ENCODE results near the gene ENAH.

The ENAH gene

DNA sequence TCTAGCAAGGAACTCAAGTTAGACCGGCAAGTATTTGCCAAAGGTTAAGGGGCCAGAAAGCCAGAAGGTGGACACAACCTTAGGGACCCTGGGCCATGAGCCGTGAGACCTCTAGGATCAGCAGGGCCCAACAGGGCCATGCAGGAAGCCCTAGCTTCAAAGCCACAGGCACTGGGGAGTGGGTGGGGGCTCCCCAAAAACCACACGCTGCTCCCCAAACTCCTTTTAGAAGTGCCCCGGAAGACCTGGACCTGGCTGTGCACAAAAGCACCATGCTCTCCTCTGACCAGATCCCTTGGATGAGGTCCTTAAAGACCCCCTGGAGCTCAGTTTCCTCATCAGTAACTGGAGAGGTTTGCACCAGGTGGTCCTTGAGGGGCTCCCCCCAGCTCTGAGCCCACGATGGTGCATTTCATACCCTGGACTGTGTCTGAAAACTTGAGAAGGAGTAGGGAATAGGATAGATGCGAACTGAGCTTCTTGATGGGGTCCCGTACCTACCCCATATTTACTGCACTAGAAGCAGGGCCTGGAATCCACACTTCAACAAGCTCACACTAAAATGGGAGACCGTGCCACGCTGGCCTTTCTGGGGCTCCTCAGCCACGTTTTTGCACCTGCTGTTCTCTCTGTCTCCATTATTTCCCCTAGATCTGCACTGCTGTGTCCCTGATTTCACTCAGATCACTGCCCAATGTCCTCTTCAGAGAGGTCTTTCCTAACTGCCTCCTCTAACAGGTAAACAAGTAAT is 184.5 kb downstream of the ENAH start:
- no peak for DNase-seq

DNA sequence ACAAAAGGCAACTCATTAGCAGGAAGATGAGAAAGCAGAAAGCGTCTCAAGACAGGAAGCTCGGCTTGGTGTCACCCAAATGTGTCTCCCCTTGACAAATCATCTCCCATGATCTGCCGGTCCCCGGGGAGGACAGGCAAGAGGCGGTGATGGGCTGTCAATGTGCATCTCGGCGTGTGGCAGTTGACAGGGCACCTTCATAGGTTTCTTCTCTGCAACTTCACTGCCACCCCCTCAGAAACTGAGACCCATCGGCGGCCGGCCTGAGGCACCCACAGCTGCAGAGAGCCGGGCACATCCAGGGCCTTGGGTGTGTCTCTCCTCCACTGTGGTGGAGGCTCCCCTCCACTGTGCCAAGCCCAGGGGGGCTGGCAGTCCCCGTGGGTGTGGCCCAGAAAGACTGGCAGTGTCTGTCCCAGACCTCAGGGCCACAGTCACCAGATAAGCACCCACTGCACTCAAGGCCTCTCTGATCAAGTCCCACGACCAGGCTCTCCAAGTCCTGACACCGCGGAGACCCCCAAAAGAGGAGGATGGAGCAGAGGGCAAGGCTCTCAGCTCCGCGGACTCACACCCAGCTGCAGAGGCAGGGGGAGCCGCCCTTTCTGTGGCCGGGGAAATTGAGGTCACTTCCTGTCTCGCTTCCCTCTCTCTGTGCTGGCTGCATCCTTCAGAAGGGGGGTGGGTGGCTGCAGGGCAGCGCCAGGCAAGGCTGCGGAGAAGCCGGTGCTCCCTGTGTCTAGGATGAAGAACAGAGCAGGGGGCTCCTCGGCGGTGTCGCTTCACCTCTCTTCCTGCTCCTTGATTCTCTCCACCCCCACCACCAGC is 185.5 kb downstream of the ENAH start:
- DNase-seq = peak; percentile 56

DNA sequence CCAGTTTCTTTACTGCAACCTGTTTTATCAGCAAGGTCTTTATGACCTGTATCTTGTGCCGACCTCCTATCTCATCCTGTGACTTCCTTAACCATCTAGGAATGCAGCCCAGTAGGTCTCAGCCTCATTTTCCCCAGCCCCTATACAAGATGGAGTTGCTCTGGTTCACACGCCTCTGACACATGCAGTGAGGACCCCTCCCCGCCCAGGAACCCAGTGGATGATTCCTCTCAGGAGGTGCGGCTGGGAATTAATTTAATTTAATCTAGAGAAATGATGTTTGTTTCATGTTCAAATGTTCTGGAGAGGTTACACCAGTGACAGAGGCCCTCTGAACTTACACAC is 186.1 kb downstream of the ENAH start:
- no peak for DNase-seq

- no peak for DNase-seq
Measured at GRCh38 chr1:225465793-225466517, 187.0 kb downstream of the ENAH start.

DNA sequence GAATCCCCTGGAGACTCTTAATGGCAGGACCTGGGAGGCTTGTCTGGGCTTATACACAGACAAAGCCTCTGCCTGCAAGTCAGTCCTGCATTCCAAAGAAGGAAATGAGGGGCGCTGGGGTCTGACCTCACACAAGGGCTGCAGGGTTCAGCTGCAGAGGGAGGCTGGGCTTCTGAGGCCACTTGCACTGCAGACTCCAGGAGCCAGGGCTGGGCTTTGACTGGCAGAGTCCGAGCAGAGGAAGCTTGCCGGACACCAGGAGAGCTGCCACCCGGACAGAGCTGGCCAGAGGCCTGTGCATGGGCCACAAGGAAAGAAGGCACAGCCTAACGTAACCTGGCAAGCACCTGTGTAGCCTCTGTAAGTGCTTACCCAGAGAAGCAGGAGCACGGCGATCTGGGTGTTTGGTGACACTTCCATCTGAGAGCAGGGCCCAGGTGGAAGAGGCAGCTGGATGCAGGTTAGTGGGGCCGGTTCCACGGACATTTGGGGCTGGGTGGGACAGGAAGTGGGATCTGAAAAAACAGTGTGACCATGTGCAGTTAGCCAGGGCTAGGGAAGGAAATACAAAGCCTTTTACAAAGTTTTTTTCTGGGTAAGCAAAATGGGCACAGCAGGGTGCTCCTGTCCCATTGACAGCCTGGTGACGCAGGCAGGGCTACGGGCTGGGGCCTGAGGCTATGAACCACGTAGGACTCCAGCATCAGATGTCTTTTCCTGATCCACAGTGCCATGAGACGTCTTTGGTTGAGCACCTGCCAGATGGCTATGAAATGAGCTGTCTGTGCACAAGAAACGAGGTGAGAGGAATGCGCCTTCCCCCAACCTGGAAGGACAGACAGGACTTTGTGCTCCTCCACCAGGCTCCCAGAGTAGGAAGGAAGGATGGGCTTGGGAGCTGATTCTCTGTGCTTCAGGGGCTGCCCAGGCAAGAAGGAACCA is 187.8 kb downstream of the ENAH start:
- DNase-seq = no peak

GRCh38 chr1:225462714-225463574 is 190.0 kb downstream of the ENAH start:
- no peak for DNase-seq

DNA sequence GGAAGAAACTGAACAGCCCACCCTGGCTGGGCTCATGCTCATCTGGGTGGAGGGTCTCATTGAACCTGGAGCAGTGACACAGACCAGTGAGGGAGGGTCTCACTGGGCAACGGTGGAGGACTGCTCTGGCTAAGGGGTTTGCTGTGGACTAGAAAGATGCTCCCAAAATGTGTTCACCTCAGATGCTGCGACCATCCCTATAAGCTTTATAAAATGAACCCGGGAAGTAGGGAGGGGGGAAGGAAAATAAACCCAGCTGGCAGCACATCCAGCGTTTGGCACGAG is 190.6 kb downstream of the ENAH start:
- DNase-seq = no peak

DNA sequence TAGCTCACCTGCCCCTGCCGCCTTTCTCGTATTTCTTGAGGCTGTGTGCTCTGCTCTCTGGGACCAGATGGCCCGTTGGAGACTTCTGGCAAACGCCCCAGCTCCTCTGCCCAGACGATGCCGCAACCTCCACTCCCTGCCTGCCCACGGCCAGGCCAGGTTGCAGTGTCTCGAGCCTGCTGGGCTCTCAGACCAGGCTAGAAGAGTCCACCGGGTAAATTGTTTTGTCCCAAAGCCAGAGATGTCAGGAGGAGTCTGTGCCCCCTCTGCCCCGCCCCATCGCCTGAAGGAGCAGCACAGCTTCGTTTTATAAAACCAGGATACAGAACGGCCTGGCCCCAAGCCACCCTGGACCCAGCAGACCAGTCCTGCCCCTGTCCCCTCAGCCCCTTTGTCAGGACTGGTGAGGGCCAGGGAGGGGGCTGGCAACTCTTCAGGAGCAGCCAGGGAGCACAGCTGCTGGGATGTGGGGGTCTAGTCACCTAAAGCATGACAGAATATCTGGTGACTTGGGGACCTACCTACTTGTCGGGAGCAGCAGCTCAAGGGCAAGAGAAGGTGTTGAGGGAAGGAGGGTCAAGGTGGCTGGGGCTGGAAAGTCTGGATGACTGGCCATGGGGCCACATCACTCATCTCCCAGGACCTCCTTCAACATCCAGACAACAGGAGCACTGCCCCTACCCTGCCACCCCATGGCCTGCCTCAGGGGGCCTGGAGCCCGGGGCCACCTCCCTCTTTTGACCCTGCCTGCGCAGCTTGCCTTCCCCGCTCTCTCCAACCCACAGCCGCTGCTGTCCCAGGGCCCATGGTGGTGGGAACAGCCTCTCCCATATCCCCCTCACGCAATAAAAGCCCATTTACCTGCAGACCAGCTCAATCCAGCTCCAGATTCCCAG is 191.1 kb downstream of the ENAH start:
- no peak for DNase-seq

GRCh38 chr1:225460737-225461532 is 192.0 kb downstream of the ENAH start:
- no peak for DNase-seq

DNA sequence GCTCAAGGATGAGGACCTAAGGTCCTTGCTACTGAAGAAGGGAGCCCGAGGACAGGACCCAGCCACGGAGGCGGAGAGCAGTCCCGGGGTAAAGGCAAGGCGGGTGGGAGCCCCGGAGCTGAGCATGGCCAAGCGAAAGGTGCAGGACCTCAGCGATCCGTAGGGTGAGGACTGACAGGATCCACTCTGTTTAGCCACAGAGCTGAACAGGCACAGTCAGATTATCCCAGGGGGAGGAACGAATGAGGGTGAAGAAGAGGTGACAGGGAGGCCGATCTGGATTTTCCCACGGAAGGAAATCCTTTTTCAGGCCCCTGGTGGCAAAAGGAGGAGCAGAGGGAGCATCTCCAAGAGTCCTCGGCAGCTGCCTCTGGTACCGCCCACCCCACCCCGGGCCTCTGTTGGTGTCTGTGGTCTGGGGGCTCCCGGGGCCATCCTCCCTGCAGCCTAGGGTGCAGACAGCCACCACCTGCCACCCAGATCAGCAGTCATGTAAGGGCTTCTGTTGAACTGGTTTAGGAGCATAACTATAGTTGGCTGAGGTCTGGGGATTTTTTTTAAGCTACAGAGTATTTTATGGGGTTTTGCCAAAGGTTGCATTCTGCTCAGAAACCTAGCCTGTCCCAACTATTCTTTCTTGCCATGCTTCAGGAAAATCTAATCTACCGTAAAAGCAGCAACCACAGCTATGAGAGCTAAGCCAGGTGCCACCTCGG is 192.7 kb downstream of the ENAH start:
- no peak for DNase-seq

DNA sequence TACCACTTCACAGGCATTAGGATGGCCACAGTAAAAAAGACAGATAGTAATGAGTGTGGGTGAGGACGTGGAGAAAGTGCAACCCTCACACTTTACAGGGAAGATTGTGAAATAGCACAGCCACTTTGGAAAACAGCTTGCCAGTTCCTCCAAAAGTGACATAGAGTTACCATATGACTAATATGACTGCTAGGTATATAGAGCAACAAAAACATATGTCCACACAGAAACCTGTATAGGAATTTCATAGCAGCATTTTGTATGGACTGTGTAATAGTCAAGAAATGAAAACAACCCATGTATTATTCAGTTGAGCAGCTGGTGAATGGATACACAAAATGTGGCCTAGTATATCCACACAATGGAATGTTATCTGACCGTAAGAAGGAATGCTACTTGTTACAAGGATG is 194.7 kb downstream of the ENAH start:
- DNase-seq = peak; percentile 53

- peak; percentile 84 for DNase-seq
Measured at GRCh38 chr1:225454733-225455132, 198.2 kb downstream of the ENAH start.

- DNase-seq = no peak
Measured at GRCh38 chr1:225453797-225454648, 198.9 kb downstream of the ENAH start.

DNA sequence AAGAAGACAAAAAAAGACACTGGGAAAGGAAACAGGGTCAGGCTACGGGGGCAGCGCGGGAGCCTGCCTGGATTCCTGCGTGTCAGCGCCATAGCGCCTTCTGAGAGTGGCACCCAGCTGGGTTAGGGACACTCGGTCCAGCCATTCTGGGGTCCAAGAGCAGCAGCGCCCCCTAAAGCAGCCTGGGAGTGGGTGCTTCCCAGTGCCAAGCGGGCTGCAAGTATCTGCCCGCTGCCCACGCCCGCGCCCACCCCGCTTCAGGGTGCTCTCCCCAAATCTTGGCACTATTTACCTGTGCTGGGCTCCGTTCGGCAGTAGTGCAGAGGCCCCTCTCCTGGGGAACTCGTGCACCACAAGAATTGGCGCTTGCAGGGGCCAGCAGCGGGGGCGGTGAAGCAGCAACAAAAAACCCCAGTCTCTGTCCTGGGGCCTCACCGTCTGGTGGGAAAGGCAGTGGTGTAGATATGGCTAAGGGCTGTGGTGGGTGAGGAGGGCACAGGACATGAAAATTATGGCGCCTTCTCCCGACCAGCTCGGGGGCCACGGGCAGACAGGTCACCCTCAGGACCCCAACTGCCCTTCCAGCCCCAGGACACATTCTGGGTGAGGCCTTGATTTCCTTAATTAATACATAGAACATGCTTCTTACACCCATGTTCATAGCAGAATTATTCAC is 200.9 kb downstream of the ENAH start:
- no peak for DNase-seq

GRCh38 chr1:225451340-225451739 is 201.6 kb downstream of the ENAH start:
- DNase-seq = no peak

GRCh38 chr1:225450491-225451191 is 202.3 kb downstream of the ENAH start:
- no peak for DNase-seq

DNA sequence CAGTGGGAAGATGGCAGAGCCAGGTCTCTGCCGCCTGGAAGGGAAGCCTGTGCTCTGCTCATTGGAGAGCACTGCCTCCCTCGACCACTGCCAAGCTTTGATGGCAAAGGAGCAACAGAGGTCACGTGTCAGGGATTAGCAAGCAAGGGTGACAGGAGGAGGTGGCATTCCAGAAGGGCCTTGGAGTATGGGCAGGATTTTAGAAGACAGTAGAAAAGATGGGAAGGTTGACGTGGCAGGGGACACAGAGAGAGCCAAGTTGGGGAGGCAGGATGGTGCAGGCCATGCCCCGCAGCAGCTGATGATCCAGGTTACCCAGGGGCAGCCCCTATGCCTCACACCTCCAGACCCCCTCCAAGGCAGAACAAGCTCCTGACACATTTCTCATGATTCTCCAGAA is 203.1 kb downstream of the ENAH start:
- no peak for DNase-seq

Data from fibroblast of skin of right biceps (primary cell).